HS-27A (cell line): ENCODE results near the gene HPN.

Experiments used
- DNase-seq: peaks from one replicate; pipeline ENCODE4 v3.0.0-alpha.2; 2012; ENCODE audit warnings: low read depth, missing footprints

HPN gene

GRCh38 chr19:35062942-35063341, 21.4 kb downstream of the HPN start:
- no peak for DNase-seq

- peak; percentile 22 for DNase-seq
These were observed 22.7 kb downstream of the HPN start for GRCh38 chr19:35063940-35064818.

GRCh38 chr19:35065574-35065973, 24.1 kb downstream of the HPN start:
- no peak for DNase-seq

GRCh38 chr19:35066121-35066520, 24.6 kb downstream of the HPN start:
- no peak for DNase-seq

GRCh38 chr19:35066691-35067563, 25.4 kb downstream of the HPN start:
- peak; percentile 92 for DNase-seq

GRCh38 chr19:35068941-35069634, 27.6 kb downstream of the HPN start:
- DNase-seq: no peak

- no peak for DNase-seq
These were observed 28.2 kb downstream of the HPN start for GRCh38 chr19:35069696-35070095.

GRCh38 chr19:35070471-35070870, 28.9 kb downstream of the HPN start:
- no peak for DNase-seq

- no peak for DNase-seq
These were observed 32.0 kb downstream of the HPN start for GRCh38 chr19:35073516-35073915.

- no peak for DNase-seq
These were observed 32.4 kb downstream of the HPN start for GRCh38 chr19:35073941-35074340.

GRCh38 chr19:35074426-35075201, 33.1 kb downstream of the HPN start:
- no peak for DNase-seq

- DNase-seq: no peak
These were observed 33.9 kb downstream of the HPN start for GRCh38 chr19:35075202-35076025.

GRCh38 chr19:35076026-35076370, 34.5 kb downstream of the HPN start:
- no peak for DNase-seq

GRCh38 chr19:35076657-35077056, 35.1 kb downstream of the HPN start:
- no peak for DNase-seq

- no peak for DNase-seq
These were observed 36.1 kb downstream of the HPN start for GRCh38 chr19:35077411-35078223.

GRCh38 chr19:35079826-35080225, 38.3 kb downstream of the HPN start:
- no peak for DNase-seq

GRCh38 chr19:35080613-35081170, 39.2 kb downstream of the HPN start:
- no peak for DNase-seq

- DNase-seq: no peak
These were observed 39.7 kb downstream of the HPN start for GRCh38 chr19:35081201-35081600.

GRCh38 chr19:35083691-35084508, 42.4 kb downstream of the HPN start:
- no peak for DNase-seq
